HepG2 (cell line): ENCODE data around the gene PREX1.

Source experiments
- CBFB ChIP-seq: sonication (generic); formaldehyde crosslinking; IDR thresholded peaks from 2 replicates; pipeline ENCODE4 v1.4.0; 2020; ENCODE audit warnings: missing genetic modification reagents
- DNMT1 ChIP-seq: sonication (generic); formaldehyde crosslinking; IDR thresholded peaks from 2 replicates; pipeline ENCODE4 v1.5.1; 2020; ENCODE audit warnings: mild to moderate bottlenecking, missing genetic modification reagents
- FOXJ3 ChIP-seq: sonication (generic); formaldehyde crosslinking; IDR thresholded peaks from 2 replicates; pipeline ENCODE4 v1.4.0; 2020; ENCODE audit warnings: missing genetic modification reagents, mild to moderate bottlenecking, borderline replicate concordance
- IRF2 ChIP-seq: IDR thresholded peaks from 2 replicates; pipeline ENCODE4 v1.6.1; 2018; ENCODE audit warnings: missing genetic modification reagents, missing compliant biosample characterization
- ISX ChIP-seq: sonication (generic); formaldehyde crosslinking; conservative IDR thresholded peaks from 2 replicates; pipeline ENCODE4 v1.5.0; 2020; ENCODE audit warnings: missing genetic modification reagents
- MBD4 ChIP-seq: IDR thresholded peaks from 2 replicates; pipeline ENCODE4 v1.6.1; 2012; ENCODE audit warnings: low read length, inconsistent platforms, borderline replicate concordance
- PHF5A ChIP-seq: IDR thresholded peaks from one replicate; pipeline ENCODE4 v1.6.1; 2018; ENCODE audit warnings: low read depth, missing genetic modification reagents; ENCODE audit not compliant: unreplicated experiment
- POLR2A ChIP-seq, 2 experiments: IDR thresholded peaks; 2 replicates each; pipeline ENCODE4 v1.6.1; 2011; ENCODE audit warnings: low read depth in 2 of 2, low read length in 2 of 2, mild to moderate bottlenecking in 1 of 2, moderate library complexity in 1 of 2; ENCODE audit not compliant: insufficient read depth in 1 of 2
- RAD21 ChIP-seq: fragments of 450-650 bp; formaldehyde crosslinking; IDR thresholded peaks from 2 replicates; pipeline ENCODE4 v1.5.0; 2020; ENCODE audit warnings: mild to moderate bottlenecking
- TCF12 ChIP-seq, 2 experiments: fragments of 450-650 bp in 1 of 2; sonication (generic) in 1 of 2; formaldehyde crosslinking in 1 of 2; IDR thresholded peaks; 2 replicates each; pipeline versions ENCODE4 v1.6.1 to v1.8.0; 2017 to 2022; ENCODE audit warnings: antibody characterized with exemption in 1 of 2, mild to moderate bottlenecking in 1 of 2, missing genetic modification reagents in 1 of 2, moderate library complexity in 1 of 2
- ZBTB1 ChIP-seq: sonication (generic); formaldehyde crosslinking; IDR thresholded peaks from 2 replicates; pipeline ENCODE4 v1.4.0; 2020; ENCODE audit warnings: missing genetic modification reagents, borderline replicate concordance
- ZNF232 ChIP-seq: sonication (generic); formaldehyde crosslinking; IDR thresholded peaks from 2 replicates; pipeline ENCODE4 v1.4.0; 2020; ENCODE audit warnings: missing genetic modification reagents, borderline replicate concordance
- ZNF274 ChIP-seq: sonication (generic); formaldehyde crosslinking; IDR thresholded peaks from 2 replicates; pipeline ENCODE4 v1.5.1; 2020; ENCODE audit warnings: mild to moderate bottlenecking, missing genetic modification reagents
- TF ChIP-seq, protein P1 (sequence below): sonication (generic); formaldehyde crosslinking; IDR thresholded peaks from 2 replicates; pipeline ENCODE4 v1.8.1; 2022; ENCODE audit warnings: low read depth, mild to moderate bottlenecking, missing genetic modification reagents

DNA sequence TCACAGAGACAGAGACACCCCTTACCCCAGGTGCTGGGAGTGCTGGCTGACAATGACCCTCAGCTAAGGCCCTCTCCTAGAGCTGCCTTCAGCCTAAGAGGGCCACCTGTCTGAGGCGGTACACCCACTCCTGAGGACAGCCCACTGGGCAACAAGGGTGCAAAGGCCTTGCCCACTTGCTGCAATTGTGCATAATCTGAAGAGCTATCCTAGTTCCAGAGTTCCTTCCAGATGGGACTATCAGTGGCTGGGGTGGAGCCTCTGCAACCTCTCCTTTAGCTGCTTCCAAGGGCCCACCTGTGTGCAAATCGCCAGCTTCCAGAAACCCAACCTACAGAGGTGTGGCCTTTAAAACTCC lies 87.5 kb downstream of the PREX1 start:
- no peak for TF ChIP-seq PHF5A (CRISPR knock-in tag)
- TF ChIP-seq ZBTB1 (CRISPR knock-in tag): no peak
- TF ChIP-seq DNMT1 (CRISPR knock-in tag): no peak
- TF ChIP-seq POLR2A (IDR thresholded peaks at IDR 0.05; ENCODE audit: insufficient read depth in 1 of 2, low read depth in 2 of 2, low read length in 2 of 2): no peak
- no peak for TF ChIP-seq ZNF274 (CRISPR knock-in tag)
- TF ChIP-seq, protein P1, sequence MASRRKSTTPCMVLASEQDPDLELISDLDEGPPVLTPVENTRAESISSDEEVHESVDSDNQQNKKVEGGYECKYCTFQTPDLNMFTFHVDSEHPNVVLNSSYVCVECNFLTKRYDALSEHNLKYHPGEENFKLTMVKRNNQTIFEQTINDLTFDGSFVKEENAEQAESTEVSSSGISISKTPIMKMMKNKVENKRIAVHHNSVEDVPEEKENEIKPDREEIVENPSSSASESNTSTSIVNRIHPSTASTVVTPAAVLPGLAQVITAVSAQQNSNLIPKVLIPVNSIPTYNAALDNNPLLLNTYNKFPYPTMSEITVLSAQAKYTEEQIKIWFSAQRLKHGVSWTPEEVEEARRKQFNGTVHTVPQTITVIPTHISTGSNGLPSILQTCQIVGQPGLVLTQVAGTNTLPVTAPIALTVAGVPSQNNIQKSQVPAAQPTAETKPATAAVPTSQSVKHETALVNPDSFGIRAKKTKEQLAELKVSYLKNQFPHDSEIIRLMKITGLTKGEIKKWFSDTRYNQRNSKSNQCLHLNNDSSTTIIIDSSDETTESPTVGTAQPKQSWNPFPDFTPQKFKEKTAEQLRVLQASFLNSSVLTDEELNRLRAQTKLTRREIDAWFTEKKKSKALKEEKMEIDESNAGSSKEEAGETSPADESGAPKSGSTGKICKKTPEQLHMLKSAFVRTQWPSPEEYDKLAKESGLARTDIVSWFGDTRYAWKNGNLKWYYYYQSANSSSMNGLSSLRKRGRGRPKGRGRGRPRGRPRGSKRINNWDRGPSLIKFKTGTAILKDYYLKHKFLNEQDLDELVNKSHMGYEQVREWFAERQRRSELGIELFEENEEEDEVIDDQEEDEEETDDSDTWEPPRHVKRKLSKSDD (CRISPR knock-in tag): no peak
- no peak for TF ChIP-seq MBD4
- no peak for TF ChIP-seq ISX (CRISPR knock-in tag)
- no peak for TF ChIP-seq IRF2
- no peak for TF ChIP-seq CBFB (CRISPR knock-in tag)
- no peak for TF ChIP-seq ZNF232
- TF ChIP-seq TCF12 (IDR thresholded peaks at IDR 0.05): no peak
- TF ChIP-seq TCF12 (CRISPR knock-in tag; IDR thresholded peaks at IDR 0.05): no peak
- TF ChIP-seq FOXJ3 (CRISPR knock-in tag): no peak
- TF ChIP-seq RAD21 (CRISPR knock-in tag): no peak
